HCT116 (cell line): ENCODE data around the gene VRK1. TPM values are rescaled to one million over a fixed set of nuclear protein-coding genes. Genes with fewer than 3 reads are reported as not detected.

Experiments
- ATAC-seq: fragments of 200-7000 bp; cut with Tn5 transposase; 2 replicates; pipeline ENCODE4 v1.9.1; 2020; ENCODE audit warnings: mild to moderate bottlenecking, moderate library complexity
- BruUV-seq: library from RNA; stranded (reverse); fragments of 400-500 nt; replicated peaks from 2 replicates; lab custom pipeline; 2021; lab: Mats Ljungman, UMichigan
- CTCF ChIA-PET: fragments of 300-600 bp; sonication (Branson Sonifier 250); formaldehyde crosslinking; loops from one replicate; lab custom pipeline; 2021; ENCODE audit warnings: antibody characterized with exemption; lab: Charles Lee
- POLR2A ChIA-PET: fragments of 300-600, 350-600 bp; sonication (Branson Sonifier 250); formaldehyde crosslinking; loops from one replicate; lab custom pipeline; 2021; ENCODE audit warnings: antibody characterized with exemption; lab: Charles Lee
- RAD21 ChIA-PET, 2 experiments: fragments of 300-600 bp; sonication (Branson Sonifier 250); formaldehyde crosslinking; loops; one replicate each; lab custom pipeline; 2023; ENCODE audit warnings: low total read pairs in 2 of 2; ENCODE audit not compliant: uncharacterized antibody in 2 of 2, unreplicated experiment in 2 of 2, low non-redundant PET in 1 of 2; lab: Charles Lee
- DNase-seq: peaks from one replicate; pipeline ENCODE4 v3.0.0-alpha.2; 2010; ENCODE audit warnings: low read depth, low spot score
- H2AFZ ChIP-seq: fragments of 200-600 bp; shearing (Covaris generic), sonication (generic); 2 replicates; pipeline ENCODE4 v1.6.1; 2017; ENCODE audit warnings: low read depth, mixed run types, mixed read lengths, antibody characterized with exemption, low read length; ENCODE audit not compliant: poor library complexity, severe bottlenecking
- H3K27ac ChIP-seq: 2 replicates; pipeline ENCODE4 v1.5.1; 2012; ENCODE audit warnings: low read depth, low read length
- H3K27me3 ChIP-seq: fragments of 200-600 bp; sonication (generic); 2 replicates; pipeline ENCODE4 v1.6.1; 2016; ENCODE audit warnings: mixed run types, low read length, mixed read lengths; ENCODE audit not compliant: insufficient read depth
- H3K36me3 ChIP-seq, 2 experiments: fragments of 200-500 bp in 1 of 2; fragments of 200-600 bp in 1 of 2; sonication (Bioruptor generic) in 1 of 2; sonication (generic) in 1 of 2; 2 replicates each; pipeline versions ENCODE4 v1.5.1 to v1.6.1; 2014 to 2016; ENCODE audit warnings: low read length in 2 of 2, inconsistent platforms in 1 of 2, mixed read lengths in 1 of 2, mixed run types in 1 of 2; ENCODE audit not compliant: insufficient read depth in 2 of 2, control insufficient read depth in 1 of 2
- H3K4me1 ChIP-seq, 2 experiments: fragments of 200-600 bp in 1 of 2; sonication (generic) in 1 of 2; 2 replicates each; pipeline versions ENCODE4 v1.5.1 to v1.6.1; 2012 to 2017; ENCODE audit warnings: low read length in 2 of 2, inconsistent platforms in 1 of 2, mild to moderate bottlenecking in 1 of 2, mixed read lengths in 1 of 2, mixed run types in 1 of 2, moderate library complexity in 1 of 2; ENCODE audit not compliant: insufficient read depth in 2 of 2, control insufficient read depth in 1 of 2
- H3K4me2 ChIP-seq: fragments of 200-600 bp; sonication (generic); 2 replicates; pipeline ENCODE4 v1.6.1; 2017; ENCODE audit warnings: mixed run types, low read length, mixed read lengths
- H3K4me3 ChIP-seq, 2 experiments: fragments of 200-600 bp in 1 of 2; sonication (generic) in 1 of 2; replicated peaks in 1 of 2; 2 replicates each; pipeline ENCODE4 v1.5.1; 2011 to 2016; ENCODE audit warnings: low read length in 2 of 2, control low read depth in 1 of 2, low read depth in 1 of 2, mild to moderate bottlenecking in 1 of 2, mixed read lengths in 1 of 2, mixed run types in 1 of 2
- H3K79me2 ChIP-seq: fragments of 200-600 bp; sonication (generic); 2 replicates; pipeline ENCODE4 v1.6.1; 2017; ENCODE audit warnings: mild to moderate bottlenecking, mixed run types, low read length, moderate library complexity, mixed read lengths; ENCODE audit not compliant: insufficient read depth
- H3K9ac ChIP-seq: fragments of 200-600 bp; sonication (generic); 2 replicates; pipeline ENCODE4 v1.6.1; 2016; ENCODE audit warnings: low read length, mixed read lengths
- H3K9me2 ChIP-seq: fragments of 200-600 bp; sonication (generic), shearing (Covaris generic); 2 replicates; pipeline ENCODE4 v1.6.1; 2017; ENCODE audit warnings: mixed run types, mild to moderate bottlenecking, moderate library complexity; ENCODE audit not compliant: insufficient read depth
- H3K9me3 ChIP-seq, 2 experiments: fragments of 200-500 bp in 1 of 2; fragments of 200-600 bp in 1 of 2; sonication (Bioruptor generic) in 1 of 2; sonication (generic) in 1 of 2; 2 replicates each; pipeline ENCODE4 v1.6.1; 2014 to 2017; ENCODE audit warnings: low read length in 2 of 2, mixed read lengths in 2 of 2, inconsistent platforms in 1 of 2, low read depth in 1 of 2, mild to moderate bottlenecking in 1 of 2, mixed run types in 1 of 2, moderate library complexity in 1 of 2; ENCODE audit not compliant: control insufficient read depth in 1 of 2, insufficient read depth in 1 of 2
- H4K20me1 ChIP-seq: fragments of 200-600 bp; sonication (generic), shearing (Covaris generic); 2 replicates; pipeline ENCODE4 v1.6.1; 2017; ENCODE audit warnings: mixed run types, mild to moderate bottlenecking, moderate library complexity; ENCODE audit not compliant: insufficient read depth
- ATF3 ChIP-seq: IDR thresholded peaks from 2 replicates; pipeline ENCODE4 v1.6.1; 2012
- CEBPB ChIP-seq: IDR thresholded peaks from 2 replicates; pipeline ENCODE4 v1.6.1; 2012; ENCODE audit warnings: low read depth
- EZH2phosphoT487 ChIP-seq: fragments of 200-600 bp; IDR thresholded peaks from 2 replicates; pipeline ENCODE4 v1.6.1; 2018; ENCODE audit warnings: antibody characterized with exemption, borderline replicate concordance
- FOSL1 ChIP-seq: IDR thresholded peaks from 2 replicates; pipeline ENCODE4 v1.6.1; 2012; ENCODE audit warnings: low read depth
- JUND ChIP-seq: IDR thresholded peaks from 2 replicates; pipeline ENCODE4 v1.6.1; 2012
- MAX ChIP-seq: IDR thresholded peaks from 2 replicates; pipeline ENCODE4 v1.6.1; 2012
- POLR2AphosphoS5 ChIP-seq: IDR thresholded peaks from 2 replicates; pipeline ENCODE4 v1.6.1; 2011; ENCODE audit warnings: mild to moderate bottlenecking, low read depth, low read length, moderate library complexity
- RAD21 ChIP-seq: IDR thresholded peaks from 2 replicates; pipeline ENCODE4 v1.6.1; 2012; ENCODE audit warnings: low read depth, mild to moderate bottlenecking
- SIN3A ChIP-seq: IDR thresholded peaks from 2 replicates; pipeline ENCODE4 v1.6.1; 2012; ENCODE audit warnings: low read depth
- SRF ChIP-seq: IDR thresholded peaks from 2 replicates; pipeline ENCODE4 v1.6.1; 2012; ENCODE audit warnings: low read depth
- TCF7L2 ChIP-seq: IDR thresholded peaks from 2 replicates; pipeline ENCODE4 v1.7.0; 2011; ENCODE audit warnings: borderline replicate concordance, inconsistent platforms; ENCODE audit not compliant: insufficient read depth, insufficient read length; ENCODE audit errors: extremely low read depth
- YY1 ChIP-seq: IDR thresholded peaks from 2 replicates; pipeline ENCODE4 v1.6.1; 2011; ENCODE audit warnings: low read length, low read depth, moderate library complexity, mild to moderate bottlenecking; ENCODE audit not compliant: insufficient replicate concordance; ENCODE audit errors: extremely low read depth
- ZBTB33 ChIP-seq: IDR thresholded peaks from 2 replicates; pipeline ENCODE4 v1.6.1; 2011; ENCODE audit warnings: mild to moderate bottlenecking, low read length, moderate library complexity; ENCODE audit not compliant: insufficient replicate concordance; ENCODE audit errors: extremely low read depth
- ZFX ChIP-seq: fragments of 450-650 bp; IDR thresholded peaks from 2 replicates; pipeline ENCODE4 v1.6.1; 2017
- ZNF274 ChIP-seq: fragments of 200-500 bp; sonication (Bioruptor generic); IDR thresholded peaks from 2 replicates; pipeline ENCODE4 v1.6.1; 2014; ENCODE audit warnings: mild to moderate bottlenecking, low read depth, low read length, inconsistent platforms
- intact Hi-C: fragments of 100-400 bp; cut with micrococcal nuclease; formaldehyde crosslinking; loops from 2 replicates; pipeline ENCODE4 v1.10.0; 2022
- total RNA-seq: library from RNA; stranded (reverse); gene quantifications from one replicate; pipeline ENCODE4 v1.2.1, GENCODE V29; 2021; ENCODE audit not compliant: unreplicated experiment

Gene VRK1
- total RNA-seq, 1 experiment from 2014 or later: 51.4 TPM

GRCh38 chr14:96827290-96827689 lies 30.1 kb downstream of the VRK1 start:
- no peak overlapping the region for H3K4me2 ChIP-seq
- RAD21 ChIA-PET: no interaction called here
- intact Hi-C loops: no loop called here
- TF ChIP-seq SRF (no peak), SIN3A (no peak), YY1 (no peak), MAX (no peak), ZNF274 (no peak), POLR2AphosphoS5 (no peak), RAD21 (no peak), EZH2phosphoT487 (no peak), JUND (no peak), TCF7L2 (no peak), ZFX (no peak), ATF3 (no peak), CEBPB (no peak), ZBTB33 (no peak), FOSL1 (no peak)
- TF ChIP-seq, all 23 proteins: peak for 0
- Histone ChIP-seq H3K27ac (no peak overlapping the region), H3K36me3 (0 out of 4 replicates have a peak, but pooled peaks cover 0 to 7% of the 10 kb centered on the region in 2 experiments), H3K9me3 (no peaks in the 10 kb centered on the region), H3K4me3 (no peak overlapping the region), H3K4me1 (no peaks in the 10 kb centered on the region), H4K20me1 (peaks cover 14% of the 10 kb centered on the region; the same call in 1 of the 2 replicates), H2AFZ (no peak overlapping the region), H3K27me3 (no peaks in the 10 kb centered on the region), H3K9me2 (no peaks in the 10 kb centered on the region), H3K79me2 (peaks cover 100% of the 10 kb centered on the region), H3K9ac (no peak overlapping the region)
- ChIA-PET CTCF (no interaction called here), POLR2A (no interaction called here)
- ATAC-seq (no peak), DNase-seq (no peak)
- BruUV-seq: no TSS peak
